SK-N-SH (cell line): ENCODE data around the gene NT5C1B. TPM values are rescaled to one million over a fixed set of nuclear protein-coding genes. Genes with fewer than 3 reads are reported as not detected.
A peak's percentile ranks its signal among the peaks of the same experiment; 100 is the strongest.

ENCODE experiments used
- CTCF ChIA-PET: fragments of 300-600, 350-600 bp; formaldehyde crosslinking; extraction: SDS; loops from one replicate; lab custom pipeline; 2021; lab: Yijun Ruan, JAX
- POLR2A ChIA-PET: fragments of 350-600 bp; sonication (Branson Sonifier 250); formaldehyde crosslinking; extraction: SDS; loops from one replicate; lab custom pipeline; 2020; ENCODE audit warnings: antibody characterized with exemption, inconsistent platforms; lab: Yijun Ruan, JAX
- DNase-seq: peaks from one replicate; pipeline ENCODE4 v3.0.0; 2012
- H2AFZ ChIP-seq: fragments of 200-600 bp; sonication (generic); 2 replicates; pipeline ENCODE4 v1.8.1; 2016; ENCODE audit warnings: antibody characterized with exemption, mild to moderate bottlenecking, low read depth
- H3F3A ChIP-seq: fragments of 200-600 bp; sonication (generic); replicated peaks from 2 replicates; pipeline ENCODE3; 2016; ENCODE audit warnings: antibody characterized with exemption, mild to moderate bottlenecking; ENCODE audit not compliant: insufficient read depth
- H3K27ac ChIP-seq, 2 experiments: fragments of 200-500 bp in 1 of 2; fragments of 200-600 bp in 1 of 2; sonication (Bioruptor generic) in 1 of 2; sonication (generic), shearing (Covaris generic) in 1 of 2; 2 replicates each; pipeline versions ENCODE4 v1.5.1 to v1.6.1; 2014 to 2016; ENCODE audit warnings: low read depth in 2 of 2, inconsistent platforms in 1 of 2, low read length in 1 of 2, mild to moderate bottlenecking in 1 of 2, mixed read lengths in 1 of 2
- H3K27me3 ChIP-seq: fragments of 200-600 bp; sonication (generic), shearing (Covaris generic); 2 replicates; pipeline ENCODE4 v1.6.1; 2016; ENCODE audit warnings: mixed run types; ENCODE audit not compliant: insufficient read depth
- H3K36me3 ChIP-seq, 2 experiments: fragments of 200-500 bp in 1 of 2; fragments of 200-600 bp in 1 of 2; sonication (Bioruptor generic) in 1 of 2; sonication (generic) in 1 of 2; replicated peaks in 1 of 2; 2 replicates each; pipeline versions ENCODE3 to v1.5.1; 2014 to 2016; ENCODE audit warnings: low read length in 1 of 2, mild to moderate bottlenecking in 1 of 2; ENCODE audit not compliant: insufficient read depth in 2 of 2, control insufficient read depth in 1 of 2
- H3K4me1 ChIP-seq, 2 experiments: fragments of 200-500 bp in 1 of 2; fragments of 200-600 bp in 1 of 2; sonication (Bioruptor generic) in 1 of 2; sonication (generic), shearing (Covaris generic) in 1 of 2; 2 replicates each; pipeline versions ENCODE4 v1.5.1 to v1.6.1; 2014 to 2016; ENCODE audit warnings: low read depth in 1 of 2, low read length in 1 of 2, mixed run types in 1 of 2; ENCODE audit not compliant: insufficient read depth in 2 of 2, control insufficient read depth in 1 of 2
- H3K4me2 ChIP-seq: fragments of 200-600 bp; sonication (generic), shearing (Covaris generic); 2 replicates; pipeline ENCODE4 v1.6.1; 2017; ENCODE audit warnings: mixed run types
- H3K4me3 ChIP-seq, 2 experiments: fragments of 200-500 bp in 1 of 2; fragments of 200-600 bp in 1 of 2; sonication (Bioruptor generic) in 1 of 2; sonication (generic), shearing (Covaris generic) in 1 of 2; 2 replicates each; pipeline versions ENCODE4 v1.5.1 to v1.8.1; 2014 to 2016; ENCODE audit warnings: low read depth in 2 of 2, inconsistent platforms in 1 of 2, low read length in 1 of 2, mild to moderate bottlenecking in 1 of 2, mixed read lengths in 1 of 2, moderate library complexity in 1 of 2
- H3K79me2 ChIP-seq: fragments of 200-600 bp; sonication (generic); 2 replicates; pipeline ENCODE4 v1.8.1; 2017; ENCODE audit warnings: mild to moderate bottlenecking; ENCODE audit not compliant: insufficient read depth
- H3K9ac ChIP-seq: fragments of 200-600 bp; sonication (generic); 2 replicates; pipeline ENCODE4 v1.6.1; 2017; ENCODE audit warnings: mixed run types
- H3K9me2 ChIP-seq: fragments of 200-600 bp; sonication (generic); 2 replicates; pipeline ENCODE4 v1.6.1; 2017; ENCODE audit warnings: mixed run types
- H3K9me3 ChIP-seq: fragments of 200-600 bp; sonication (generic); 2 replicates; pipeline ENCODE4 v1.6.1; 2017; ENCODE audit warnings: mixed run types, mild to moderate bottlenecking, moderate library complexity
- H4K20me1 ChIP-seq: fragments of 200-600 bp; sonication (generic); 2 replicates; pipeline ENCODE4 v1.6.1; 2017; ENCODE audit warnings: mild to moderate bottlenecking, mixed run types; ENCODE audit not compliant: insufficient read depth
- CTCF ChIP-seq: fragments of 200-600 bp; sonication (generic); IDR thresholded peaks from 2 replicates; pipeline ENCODE4 v1.6.1; 2017; ENCODE audit warnings: antibody characterized with exemption, mild to moderate bottlenecking, moderate library complexity
- ELF1 ChIP-seq: IDR thresholded peaks from 2 replicates; pipeline ENCODE4 v1.4.0; 2012
- FOSL2 ChIP-seq: IDR thresholded peaks from 2 replicates; pipeline ENCODE4 v1.4.0; 2012; ENCODE audit warnings: low read depth, mild to moderate bottlenecking, moderate library complexity, borderline replicate concordance
- GABPA ChIP-seq: IDR thresholded peaks from 2 replicates; pipeline ENCODE4 v1.4.0; 2012; ENCODE audit warnings: low read depth, mild to moderate bottlenecking
- GATA2 ChIP-seq: sonication (generic); formaldehyde crosslinking; IDR thresholded peaks from 2 replicates; pipeline ENCODE4 v1.5.0; 2020; ENCODE audit warnings: mild to moderate bottlenecking, missing genetic modification reagents
- MAX ChIP-seq: IDR thresholded peaks from 2 replicates; pipeline ENCODE4 v1.4.0; 2012; ENCODE audit warnings: low read depth
- NRF1 ChIP-seq: IDR thresholded peaks from 2 replicates; pipeline ENCODE4 v1.6.1; 2012; ENCODE audit warnings: low read depth, mild to moderate bottlenecking, low read length
- PBX3 ChIP-seq: IDR thresholded peaks from 2 replicates; pipeline ENCODE4; 2012
- RAD21 ChIP-seq: IDR thresholded peaks from 2 replicates; pipeline ENCODE4 v1.6.1; 2012; ENCODE audit warnings: mild to moderate bottlenecking, low read length
- RCOR1 ChIP-seq: fragments of 150-350 bp; IDR thresholded peaks from 2 replicates; pipeline ENCODE4 v1.6.1; 2017; ENCODE audit warnings: antibody characterized with exemption, low read length
- REST ChIP-seq: IDR thresholded peaks from 2 replicates; pipeline ENCODE4 v1.6.1; 2012; ENCODE audit warnings: mild to moderate bottlenecking, low read depth, low read length, moderate library complexity
- SMC3 ChIP-seq: IDR thresholded peaks from 2 replicates; pipeline ENCODE4 v1.6.1; 2012; ENCODE audit warnings: low read depth, low read length, improper control_type of control experiment
- TCF12 ChIP-seq: IDR thresholded peaks from 2 replicates; pipeline ENCODE4 v1.4.0; 2012
- YY1 ChIP-seq: IDR thresholded peaks from 2 replicates; pipeline ENCODE4 v1.4.0; 2012; ENCODE audit warnings: low read depth, mild to moderate bottlenecking
- ZBTB33 ChIP-seq: IDR thresholded peaks from 2 replicates; pipeline ENCODE4 v1.4.0; 2012; ENCODE audit warnings: low read depth, borderline replicate concordance
- WGBS: methylation state at CpG from one replicate; pipeline ENCODE4 v1.1.6; 2017; ENCODE audit warnings: low lambda C conversion rate; 5-methylcytosine and 5-hydroxymethylcytosine counted together
- polyA plus RNA-seq, 3 experiments: library from polyadenylated mRNA; depleted of rRNA; stranded (reverse); fragments of >200 nt; gene quantifications; 2 replicates each; pipeline ENCODE4 v1.2.3, GENCODE V29; 2012

Gene NT5C1B
- polyA plus RNA-seq, 1 of the 3 experiments (the other 2 are of a cell fraction) = not detected

- 97% methylated on average over 2 of the region's 2 CpGs for WGBS
- Histone ChIP-seq H3K36me3 (no peaks in the 10 kb centered on the region), H3K9me2 (no peaks in the 10 kb centered on the region), H2AFZ (no peak overlapping the region), H3K4me1 (peaks cover 22 to 31% of the 10 kb centered on the region in 2 experiments), H3K79me2 (no peaks in the 10 kb centered on the region), H4K20me1 (no peaks in the 10 kb centered on the region), H3K27ac (no peak overlapping the region), H3K4me2 (no peak overlapping the region; the same call in 1 of the 2 replicates), H3K27me3 (no peaks in the 10 kb centered on the region), H3K9ac (no peak overlapping the region), H3K4me3 (no peak overlapping the region), H3K9me3 (no peaks in the 10 kb centered on the region), H3F3A (peaks cover 18% of the 10 kb centered on the region)
- CTCF ChIA-PET = interaction anchor here (3.1 to 8.6 kb wide), 5 partner anchors 8 to 1341 kb away, joined by 44 to 111 read pairs (median 55); partner anchors contain the start of gene OSR1
- no peak for DNase-seq
- POLR2A ChIA-PET = no interaction called here
- peak; percentile 20; the same call in 1 of the 2 replicates for TF ChIP-seq FOSL2
- TF ChIP-seq GABPA = no peak
- no peak for TF ChIP-seq NRF1
- peak; percentile 22; the same call in 1 of the 2 replicates for TF ChIP-seq TCF12
- no peak for TF ChIP-seq GATA2 (CRISPR knock-in tag)
Measured at GRCh38 chr2:18522484-18523146, 66.8 kb downstream of the NT5C1B start.

GRCh38 chr2:18520451-18521425 is 68.6 kb downstream of the NT5C1B start:
- Histone ChIP-seq H3K36me3 (no peaks in the 10 kb centered on the region), H3K9me2 (no peaks in the 10 kb centered on the region), H3K9me3 (no peaks in the 10 kb centered on the region), H3K79me2 (no peaks in the 10 kb centered on the region), H3F3A (peaks cover 24% of the 10 kb centered on the region), H3K4me2 (peak overlapping the region; percentile 25; the same call in 1 of the 2 replicates), H4K20me1 (no peaks in the 10 kb centered on the region), H3K27me3 (no peaks in the 10 kb centered on the region), H3K4me3 (no peak overlapping the region; a peak in 1 of 4 replicates), H3K4me1 (peaks cover 27 to 33% of the 10 kb centered on the region in 2 experiments), H3K9ac (0 out of 2 replicates have a peak overlapping the region, but pooled peaks have one; percentile 13), H2AFZ (peak overlapping the region; percentile 50; the same call in 1 of the 2 replicates), H3K27ac (peak overlapping the region; percentile 57 to 67)
- WGBS = 50% methylated on average over 16 of the region's 16 CpGs
- POLR2A ChIA-PET = interaction anchor here (0.9 to 1.3 kb wide), 3 partner anchors 40 to 1345 kb away, joined by 3 to 7 read pairs (median 4); partner anchors contain the start of gene RDH14
- CTCF ChIA-PET = interaction anchor here (0.6 to 8.6 kb wide), 140 partner anchors 7 to 1573 kb away, joined by 3 to 111 read pairs (median 4); partner anchors contain the start of genes OSR1 and RDH14
- DNase-seq = peak; percentile 84
- peak; percentile 100 for TF ChIP-seq RAD21
- TF ChIP-seq ELF1 = no peak
- 0 out of 2 replicates have a peak, but pooled peaks have one; percentile 10 for TF ChIP-seq REST
- no peak for TF ChIP-seq MAX
- TF ChIP-seq YY1 = no peak
- no peak for TF ChIP-seq RCOR1
- TF ChIP-seq PBX3 = peak; percentile 44; the same call in 1 of the 2 replicates
- TF ChIP-seq SMC3 = peak; percentile 97
- no peak for TF ChIP-seq ZBTB33
- peak; percentile 99 for TF ChIP-seq CTCF
